Pulmonary artery endothelial cell (primary cell): ENCODE results near the gene IL4. TPM values are rescaled to one million over a fixed set of nuclear protein-coding genes. Genes with fewer than 3 reads are reported as not detected.
A peak's percentile ranks its signal among the peaks of the same experiment; 100 is the strongest.

Experiments
- DNase-seq: peaks from one replicate; pipeline ENCODE4 v3.0.0-alpha.2; 2011; ENCODE audit warnings: low read depth, low spot score
- total RNA-seq: library from RNA; depleted of rRNA; stranded (reverse); fragments of >200 nt; gene quantifications from 2 replicates; pipeline ENCODE4 v1.2.3, GENCODE V29; 2014

IL4 gene
- total RNA-seq, 1 donor from 2014 or later = not detected

GRCh38 chr5:132695956-132696355 is 22.2 kb downstream of the IL4 start:
- DNase-seq = no peak

- peak; percentile 8 for DNase-seq
These were observed 31.1 kb downstream of the IL4 start for GRCh38 chr5:132704875-132705274.

GRCh38 chr5:132708645-132709044 is 34.9 kb downstream of the IL4 start:
- DNase-seq = no peak

- DNase-seq = no peak
These were observed 40.9 kb downstream of the IL4 start for GRCh38 chr5:132714456-132715307.

GRCh38 chr5:132718544-132719312 is 44.9 kb downstream of the IL4 start:
- DNase-seq = no peak

GRCh38 chr5:132725745-132726144 is 52.0 kb downstream of the IL4 start:
- DNase-seq = no peak

- no peak for DNase-seq
These were observed 56.1 kb downstream of the IL4 start for GRCh38 chr5:132729896-132730295.

Other genes with a start within 250 kb of the IL4 start
- 10.1 and 16.4 TPM in 2 replicates for gene IRF1, start 183.2 kb upstream of the IL4 start, total RNA-seq
- not detected in 2 replicates for gene IL5, start 130.5 kb upstream of the IL4 start, total RNA-seq
- gene RAD50, start 117.0 kb upstream of the IL4 start, total RNA-seq = 13.1 and 22.9 TPM in 2 replicates
- gene IL13, start 15.8 kb upstream of the IL4 start, total RNA-seq = not detected in 2 replicates
- gene KIF3A, start 63.6 kb downstream of the IL4 start, total RNA-seq = 8.2 and 12.3 TPM in 2 replicates
- gene CCNI2, start 73.4 kb downstream of the IL4 start, total RNA-seq = 0.04 TPM in 1 of 2 replicates, not detected in the other
- gene SEPTIN8, start 103.2 kb downstream of the IL4 start, total RNA-seq = 55.6 and 88.8 TPM in 2 replicates
- not detected in 2 replicates for gene SOWAHA, start 139.3 kb downstream of the IL4 start, total RNA-seq
- 4.6 and 5.3 TPM in 2 replicates for gene SHROOM1, start 156.7 kb downstream of the IL4 start, total RNA-seq
- gene GDF9, start 192.5 kb downstream of the IL4 start, total RNA-seq = 0.13 TPM in 1 of 2 replicates, not detected in the other
- 76.3 and 96.2 TPM in 2 replicates for gene UQCRQ, start 192.7 kb downstream of the IL4 start, total RNA-seq
- 0.13 and 0.67 TPM in 2 replicates for gene LEAP2, start 199.7 kb downstream of the IL4 start, total RNA-seq